GM21619 (cell line): ENCODE results near the gene ALG1L2.
"Not testable (repeated sequence)": the region's sequence is repeated elsewhere in the genome, so short reads cannot be mapped to it uniquely, and the experiment has no call there.

Source experiments
- ATAC-seq: cut with Tn5 transposase; IDR thresholded peaks from one replicate; pipeline ENCODE4 v1.9.1; 2021; ENCODE audit not compliant: unreplicated experiment

The ALG1L2 gene

DNA sequence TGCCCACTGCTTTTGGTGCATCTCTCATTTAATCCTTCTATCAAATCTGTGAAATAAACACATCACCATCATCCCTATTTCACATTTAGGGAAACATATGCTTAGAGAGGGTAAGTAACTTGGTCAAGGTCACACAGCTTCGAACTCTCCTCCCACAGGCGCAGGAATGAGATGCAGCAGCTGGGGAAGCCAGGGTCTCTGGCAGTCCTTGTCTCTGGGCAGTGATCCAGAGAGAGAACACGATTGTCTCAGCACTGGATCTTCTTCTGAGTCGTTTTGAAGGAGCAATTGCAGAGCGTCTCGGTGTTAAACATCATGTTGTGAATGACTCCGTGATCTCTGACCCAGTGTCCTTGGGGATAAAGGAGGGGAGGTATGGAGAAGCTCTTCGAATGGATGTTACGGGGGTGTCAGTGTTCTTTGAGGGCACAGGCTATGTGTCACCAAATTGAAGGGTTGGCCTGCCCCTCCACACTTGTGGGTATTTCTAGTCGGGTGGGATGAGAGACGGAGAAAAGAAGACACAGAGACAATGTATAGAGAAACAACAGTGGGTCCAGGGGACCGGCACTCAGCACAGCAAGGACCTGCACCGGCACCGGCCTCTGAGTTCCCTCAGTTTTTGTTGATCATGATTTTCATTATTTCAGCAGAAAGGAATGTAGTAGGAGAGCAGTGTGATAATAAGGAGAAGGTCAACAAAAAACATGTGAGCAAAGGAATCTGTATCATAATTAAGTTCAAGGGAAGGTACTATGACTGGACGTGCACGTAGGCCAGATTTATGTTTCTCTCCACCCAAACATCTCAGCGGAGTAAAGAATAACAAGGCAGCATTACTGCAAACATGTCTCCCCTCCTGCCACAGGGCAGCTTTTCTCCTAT is 41.5 kb downstream of the ALG1L2 start:
- ATAC-seq: not testable (repeated sequence)

DNA sequence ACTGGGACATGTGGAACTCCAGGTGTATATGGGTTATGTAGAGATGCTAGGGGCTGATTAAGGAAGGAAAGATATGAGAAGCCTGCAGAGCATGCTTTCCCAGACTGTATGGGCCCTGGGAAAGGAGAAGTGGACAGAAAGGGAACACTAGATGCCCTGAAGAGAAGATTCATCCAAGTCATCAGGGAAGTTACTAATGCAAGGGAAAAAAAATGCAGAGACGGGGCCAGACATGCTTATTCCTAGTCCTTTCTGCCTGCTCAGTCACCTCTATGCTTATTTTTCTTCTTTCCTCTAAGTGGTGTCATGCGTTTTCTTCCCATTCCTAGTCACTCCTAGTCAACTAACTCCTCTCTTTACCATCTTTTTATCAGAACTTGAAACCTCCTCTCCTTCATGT is 43.8 kb downstream of the ALG1L2 start:
- ATAC-seq: not testable (repeated sequence)

DNA sequence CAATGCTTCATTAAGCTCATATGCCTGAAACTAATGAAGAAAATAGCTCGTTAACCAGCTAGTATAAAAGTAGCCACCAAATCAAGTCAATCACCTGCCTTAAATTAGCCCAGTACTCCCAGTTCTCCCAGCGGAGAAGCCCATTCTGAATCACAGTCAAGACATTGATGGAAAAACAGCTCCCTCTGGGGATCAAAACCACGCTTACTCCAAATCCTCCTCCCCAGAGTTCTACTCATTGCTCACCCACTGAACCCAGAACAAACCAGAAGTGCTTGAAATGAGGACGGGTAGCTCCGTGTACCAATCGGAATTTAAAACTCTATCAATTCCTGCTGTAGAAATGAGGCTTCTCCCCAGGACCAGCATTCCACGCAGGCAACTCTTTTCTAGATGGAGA is 54.7 kb downstream of the ALG1L2 start:
- ATAC-seq: not testable (repeated sequence)

DNA sequence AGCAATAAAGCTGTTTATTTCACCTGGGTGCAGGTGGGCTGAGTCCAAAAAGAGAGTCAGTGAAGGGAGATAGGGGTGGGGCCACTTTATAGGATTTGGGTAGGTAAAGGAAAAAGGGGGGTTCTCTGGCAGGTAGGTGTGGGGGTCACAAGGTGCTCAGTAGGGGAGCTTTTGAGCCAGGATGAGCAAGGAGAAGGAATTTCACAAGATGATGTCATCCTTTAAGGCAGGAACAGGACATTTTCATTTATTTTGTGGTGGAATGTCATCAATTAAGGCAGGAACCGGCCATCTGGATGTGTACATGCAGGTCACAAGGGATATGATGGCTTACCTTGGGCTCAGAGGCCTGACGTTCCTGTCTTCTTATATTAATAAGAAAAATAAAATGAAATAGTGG is 56.1 kb downstream of the ALG1L2 start:
- not testable (repeated sequence) for ATAC-seq

DNA sequence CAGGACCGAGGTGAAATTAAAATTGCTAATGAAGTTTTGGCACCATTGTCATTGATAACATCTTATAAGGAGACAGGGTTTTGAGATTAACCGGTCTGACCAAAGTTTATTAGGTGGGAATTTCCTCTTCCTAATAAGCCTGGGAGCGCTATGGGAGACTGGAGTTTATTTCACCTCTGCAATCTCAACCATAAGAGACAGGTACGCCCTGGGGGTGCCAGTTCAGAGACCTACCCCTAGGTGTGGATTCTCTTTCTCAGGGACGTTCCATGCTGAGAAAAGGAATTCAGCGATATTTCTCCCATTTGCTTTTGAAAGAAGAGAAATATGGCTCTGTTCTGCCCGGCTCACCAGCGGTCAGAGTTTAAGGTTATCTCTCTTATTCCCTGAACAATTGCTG is 57.4 kb downstream of the ALG1L2 start:
- not testable (repeated sequence) for ATAC-seq

DNA sequence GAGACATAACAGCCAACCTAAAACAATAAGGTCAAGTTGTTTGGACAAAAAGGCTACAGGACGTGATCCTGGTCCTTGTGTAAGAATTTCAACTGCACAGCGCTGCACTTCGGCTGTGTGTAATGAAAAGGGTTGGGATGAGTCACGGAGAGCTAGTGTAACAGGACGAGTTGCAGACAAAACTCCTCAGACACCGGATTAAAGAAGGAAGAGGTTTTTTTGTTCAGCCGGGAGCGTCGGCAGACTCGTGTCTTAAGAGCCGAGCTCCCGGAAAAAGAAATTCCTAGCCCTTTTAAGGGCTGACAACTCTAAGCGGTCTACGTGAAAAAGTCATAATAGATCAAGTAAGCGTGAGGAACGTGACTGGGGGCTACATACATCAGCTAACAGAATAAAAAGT is 59.1 kb downstream of the ALG1L2 start:
- not testable (repeated sequence) for ATAC-seq

DNA sequence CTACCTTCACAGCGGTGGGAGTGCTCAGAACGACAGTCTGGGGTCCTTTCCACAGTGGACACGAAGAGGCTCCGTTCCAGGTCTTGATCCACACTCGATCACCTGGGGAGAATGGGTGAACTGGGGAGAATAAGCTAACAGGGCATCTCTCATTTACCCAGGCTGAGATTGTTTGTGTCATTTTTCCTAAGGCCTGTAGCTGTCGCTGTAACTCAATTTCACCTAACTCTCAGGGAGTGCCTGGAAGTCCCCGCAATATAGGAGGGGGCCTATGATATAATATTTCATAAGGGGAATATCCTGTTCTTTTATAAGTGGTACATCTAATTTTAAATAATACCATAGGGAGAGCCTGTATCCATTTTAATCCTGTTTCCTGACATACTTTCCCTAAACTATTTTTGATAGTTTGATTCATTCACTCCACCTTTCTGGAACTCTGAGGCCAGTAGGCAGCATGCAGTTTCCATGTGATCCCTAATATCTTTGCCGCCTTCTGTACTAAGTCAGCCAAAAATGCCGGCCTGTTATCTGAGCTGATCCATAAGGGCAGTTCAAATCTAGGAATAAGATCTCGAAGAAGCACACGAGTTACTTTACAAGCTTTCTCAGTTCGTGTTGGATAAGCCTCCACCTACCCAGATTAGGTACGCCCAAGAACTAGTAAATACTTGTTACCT is 62.2 kb downstream of the ALG1L2 start:
- not testable (repeated sequence) for ATAC-seq

DNA sequence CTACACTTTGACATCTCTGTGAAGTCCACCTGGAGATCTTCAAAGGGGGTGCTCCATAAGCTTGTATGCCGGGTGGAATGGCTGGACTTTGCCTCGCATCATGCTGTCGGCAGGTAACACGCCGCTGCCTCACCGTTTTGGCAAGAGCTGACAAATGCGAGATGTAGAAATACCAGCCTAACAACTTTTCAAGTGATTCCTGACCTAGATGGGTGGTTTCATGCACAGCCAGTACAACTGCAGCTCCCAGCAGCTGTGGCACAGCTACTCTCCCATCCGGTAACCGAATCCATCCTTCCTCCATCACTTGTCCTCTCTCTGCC is 62.7 kb downstream of the ALG1L2 start:
- not testable (repeated sequence) for ATAC-seq

DNA sequence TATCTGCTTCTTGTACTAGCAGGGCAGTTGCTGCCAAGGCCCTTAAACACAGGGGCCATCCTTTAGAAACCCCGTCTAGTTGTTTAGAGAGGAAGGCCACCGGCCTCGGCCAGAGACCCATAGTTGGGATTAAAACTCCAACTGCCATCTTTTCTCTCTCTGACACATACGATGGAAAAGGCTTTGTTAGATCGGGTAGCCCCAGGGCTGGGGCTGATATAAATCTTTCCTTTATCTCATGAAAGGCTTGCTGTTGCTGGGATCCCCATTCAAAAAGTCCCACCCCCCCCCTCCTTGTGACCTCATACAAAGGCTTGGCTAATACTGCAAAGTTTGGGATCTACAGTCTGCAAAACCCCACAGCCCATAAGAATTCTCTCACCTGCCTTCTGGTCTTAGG is 63.8 kb downstream of the ALG1L2 start:
- not testable (repeated sequence) for ATAC-seq

DNA sequence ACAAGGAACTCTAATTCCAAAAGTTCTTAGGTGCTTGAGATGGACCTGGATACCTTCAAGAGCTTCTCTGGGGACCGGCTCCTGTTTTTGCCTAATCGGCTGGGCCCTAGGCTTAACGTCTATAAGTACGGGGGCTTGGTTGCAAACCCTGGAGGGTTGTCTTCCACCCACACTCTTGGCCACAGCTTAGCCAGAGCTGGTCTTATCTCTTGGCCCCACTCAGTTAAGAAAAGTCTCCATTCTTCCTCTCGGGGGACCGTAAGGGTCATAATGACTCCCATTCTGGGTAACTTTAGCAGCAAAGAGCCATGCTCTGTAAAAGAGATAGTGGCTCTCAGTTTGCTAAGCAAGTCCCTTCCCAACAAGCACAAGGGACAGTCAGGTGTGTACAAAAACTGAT is 64.8 kb downstream of the ALG1L2 start:
- ATAC-seq: not testable (repeated sequence)
